Measurements from ENCODE around the gene ZNF827. TPM values are rescaled to one million over a fixed set of nuclear protein-coding genes. Genes with fewer than 3 reads are reported as not detected.
A peak's percentile ranks its signal among the peaks of the same experiment; 100 is the strongest.

The ZNF827 gene
- total and polyA plus RNA-seq, 7 donors, result 1.8 to 37.7 (median 11.3) TPM

DNA sequence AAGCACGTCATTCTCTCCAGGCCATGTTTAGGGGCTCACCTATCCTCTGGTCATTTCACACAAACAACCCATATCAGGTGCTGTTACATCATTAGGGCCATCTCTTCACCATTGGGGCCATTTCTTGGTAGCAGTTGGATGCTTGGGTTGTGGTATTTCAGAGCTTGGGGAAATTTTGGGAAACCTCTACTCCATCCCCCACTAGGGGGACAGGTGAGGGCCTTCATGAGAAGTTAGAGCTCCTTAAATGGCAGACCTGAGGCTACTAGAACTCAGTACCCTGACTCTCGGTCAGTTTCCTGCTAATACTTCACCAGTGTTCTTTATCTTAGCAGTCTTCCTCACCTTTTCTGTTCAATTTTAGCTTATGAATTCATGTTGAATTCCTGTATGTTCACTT is 50.2 kb downstream of the ZNF827 start:
- DNase-seq, result no peak
- H3K4me3 ChIP-seq, result no peak overlapping the region
- peaks cover 0 to 19% (median 0%) of the 10 kb centered on the region in 4 donors for H3K36me3 ChIP-seq
- TF ChIP-seq POLR2AphosphoS5 (IDR thresholded peaks at IDR 0.05), result no peak
- TF ChIP-seq CTCF (IDR thresholded peaks at IDR 0.05), result no peak
- TF ChIP-seq POLR2A (IDR thresholded peaks at IDR 0.05), result no peak
- TF ChIP-seq EP300 (IDR thresholded peaks at IDR 0.05), result no peak
- H3K4me1 ChIP-seq, result peaks cover 0 to 27% (median 22%) of the 10 kb centered on the region in 4 donors
- 96% methylated on average over 2 of the region's 2 CpGs for WGBS, 2 donors
- H3K27me3 ChIP-seq, result no peaks in the 10 kb centered on the region
- peak overlapping the region in 3 of 4 donors; percentile 65 to 71 (median 70) for H3K27ac ChIP-seq
- no peaks in the 10 kb centered on the region for H3K9me3 ChIP-seq
- intact Hi-C loops (cut with DNase I), result loop anchor here (10.0 kb wide), 1 partner anchor 274 kb away; the partner anchor contains the start of gene MMAA

DNA sequence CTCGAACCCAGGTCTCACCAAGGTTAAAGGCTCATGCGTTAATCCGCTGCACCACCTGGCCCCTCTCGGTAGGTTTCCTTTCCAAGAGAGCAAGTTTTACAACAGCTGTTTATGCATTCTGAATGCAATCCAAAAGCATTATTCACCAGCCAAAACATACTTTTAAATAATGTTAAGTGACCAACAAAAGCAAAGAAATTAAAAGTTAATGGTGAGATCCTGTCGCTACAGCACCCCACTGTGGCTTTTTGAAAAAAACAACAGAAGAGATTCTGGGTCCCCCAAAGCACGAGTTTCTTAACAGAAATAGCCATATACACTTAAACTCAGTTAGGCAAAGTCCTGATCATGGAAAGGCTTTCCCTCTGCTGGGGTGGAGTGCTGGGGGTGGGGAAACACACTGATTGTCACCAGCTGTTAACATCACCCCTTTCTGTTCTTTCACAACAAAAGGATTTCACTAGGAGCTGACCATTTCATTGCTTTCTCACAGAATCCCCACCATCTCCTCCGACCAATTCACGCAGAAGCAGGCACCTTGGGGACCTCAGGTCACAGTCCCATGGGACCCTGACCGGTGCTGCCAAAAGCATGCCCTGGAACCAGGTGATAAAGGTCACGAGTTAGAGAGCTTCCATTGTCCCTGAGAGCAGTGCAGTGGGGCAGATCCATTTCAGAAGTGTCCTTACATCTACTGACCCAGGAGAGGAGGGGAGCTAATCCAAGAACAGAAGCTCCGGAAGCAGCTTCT is 51.2 kb downstream of the ZNF827 start:
- H3K27me3 ChIP-seq, result no peaks in the 10 kb centered on the region
- intact Hi-C loops (cut with DNase I), result loop anchor here (10.0 kb wide), 1 partner anchor 273 kb away; the partner anchor contains the start of gene MMAA
- peaks cover 0 to 19% (median 0%) of the 10 kb centered on the region in 4 donors for H3K36me3 ChIP-seq
- H3K27ac ChIP-seq, result peak overlapping the region; percentile 52 to 71 (median 68)
- peaks cover 0 to 27% (median 22%) of the 10 kb centered on the region in 4 donors for H3K4me1 ChIP-seq
- TF ChIP-seq POLR2AphosphoS5 (IDR thresholded peaks at IDR 0.05), result peak in 1 of 4 donors; percentile 17
- TF ChIP-seq CTCF (IDR thresholded peaks at IDR 0.05), result no peak
- no peak for TF ChIP-seq POLR2A (IDR thresholded peaks at IDR 0.05)
- no peak for TF ChIP-seq EP300 (IDR thresholded peaks at IDR 0.05)
- peak; percentile 83 for DNase-seq
- WGBS, 2 donors, result 67 to 73% methylated on average over 11 of the region's 11 CpGs
- H3K9me3 ChIP-seq, result no peaks in the 10 kb centered on the region
- H3K4me3 ChIP-seq, result no peak overlapping the region

DNA sequence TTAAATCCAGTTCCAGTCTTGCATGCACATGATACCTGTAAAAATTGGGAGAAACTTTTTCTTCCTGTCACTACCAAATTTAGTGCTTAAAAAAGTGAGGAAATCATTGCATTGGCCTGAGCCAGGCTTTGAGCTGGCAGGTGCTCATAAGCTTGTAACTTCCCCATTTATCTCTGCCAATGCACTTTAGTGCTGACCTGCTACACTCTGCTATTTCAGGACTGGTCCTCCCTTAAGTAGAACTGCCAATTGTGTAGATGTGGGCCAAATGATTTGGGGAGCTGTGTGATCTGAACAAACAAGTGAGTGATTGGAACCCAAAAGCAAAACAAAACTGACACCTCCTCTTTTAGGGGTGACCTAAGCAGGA is 51.8 kb downstream of the ZNF827 start:
- TF ChIP-seq POLR2AphosphoS5 (IDR thresholded peaks at IDR 0.05) (no peak), CTCF (IDR thresholded peaks at IDR 0.05) (no peak), EP300 (IDR thresholded peaks at IDR 0.05) (no peak), POLR2A (IDR thresholded peaks at IDR 0.05) (no peak)
- H3K4me3 ChIP-seq, result no peak overlapping the region
- no peak for DNase-seq
- H3K4me1 ChIP-seq, result peaks cover 0 to 29% (median 25%) of the 10 kb centered on the region in 4 donors
- H3K9me3 ChIP-seq, result no peaks in the 10 kb centered on the region
- intact Hi-C loops (cut with DNase I), result loop anchor here (10.0 kb wide), 1 partner anchor 272 kb away; the partner anchor contains the start of gene MMAA
- H3K27me3 ChIP-seq, result no peaks in the 10 kb centered on the region
- H3K27ac ChIP-seq, result peak overlapping the region; percentile 52 to 71 (median 68)
- peaks cover 0 to 15% (median 0%) of the 10 kb centered on the region in 4 donors for H3K36me3 ChIP-seq

DNA sequence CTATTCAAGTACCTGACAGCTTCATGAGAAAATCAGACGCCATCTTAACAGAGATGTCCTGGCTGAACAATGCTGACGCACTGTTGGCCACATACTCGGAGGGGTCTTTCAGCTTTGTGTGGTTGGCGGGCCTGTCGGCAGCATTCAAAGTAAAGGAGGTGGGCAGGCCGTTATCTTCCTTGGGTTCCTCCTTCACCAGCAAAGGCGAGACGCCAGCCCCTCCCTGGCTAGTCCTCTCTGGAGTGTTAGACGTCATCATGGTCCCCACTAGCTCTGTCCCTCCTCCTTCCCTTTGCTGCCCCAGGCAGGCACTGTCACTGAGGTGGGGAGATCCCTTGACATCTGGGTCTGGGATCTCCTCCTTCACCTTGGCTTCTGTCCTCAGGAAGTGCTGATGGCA is 53.0 kb downstream of the ZNF827 start:
- Histone ChIP-seq H3K9me3 (no peaks in the 10 kb centered on the region), H3K36me3 (peaks cover 0 to 8% (median 0%) of the 10 kb centered on the region in 4 donors), H3K27ac (peak overlapping the region in 1 of 4 donors; percentile 70), H3K27me3 (no peaks in the 10 kb centered on the region), H3K4me1 (peaks cover 0 to 41% (median 34%) of the 10 kb centered on the region in 4 donors), H3K4me3 (no peak overlapping the region)
- no peak for DNase-seq
- WGBS, 2 donors, result 95 to 96% methylated on average over 9 of the region's 9 CpGs
- intact Hi-C loops (cut with DNase I), result loop anchor here (10.0 kb wide), 1 partner anchor 271 kb away; the partner anchor contains the start of gene MMAA
- TF ChIP-seq EP300 (IDR thresholded peaks at IDR 0.05) (no peak), POLR2A (IDR thresholded peaks at IDR 0.05) (no peak), CTCF (IDR thresholded peaks at IDR 0.05) (no peak), POLR2AphosphoS5 (IDR thresholded peaks at IDR 0.05) (no peak)
